Astrocyte (in vitro differentiated cells and primary cell): ENCODE measurements around the gene PSRC1.

ENCODE experiments used
- CTCF ChIP-seq: IDR thresholded peaks from 2 replicates; pipeline ENCODE4 v1.5.1; 2011; ENCODE audit warnings: low read depth, mild to moderate bottlenecking, inconsistent platforms, low read length, moderate library complexity; ENCODE audit not compliant: insufficient read depth
- EZH2 ChIP-seq: IDR thresholded peaks from 2 replicates; pipeline ENCODE4 v1.6.1; 2012; ENCODE audit warnings: mild to moderate bottlenecking, low read length, inconsistent platforms; ENCODE audit not compliant: insufficient read depth

DNA sequence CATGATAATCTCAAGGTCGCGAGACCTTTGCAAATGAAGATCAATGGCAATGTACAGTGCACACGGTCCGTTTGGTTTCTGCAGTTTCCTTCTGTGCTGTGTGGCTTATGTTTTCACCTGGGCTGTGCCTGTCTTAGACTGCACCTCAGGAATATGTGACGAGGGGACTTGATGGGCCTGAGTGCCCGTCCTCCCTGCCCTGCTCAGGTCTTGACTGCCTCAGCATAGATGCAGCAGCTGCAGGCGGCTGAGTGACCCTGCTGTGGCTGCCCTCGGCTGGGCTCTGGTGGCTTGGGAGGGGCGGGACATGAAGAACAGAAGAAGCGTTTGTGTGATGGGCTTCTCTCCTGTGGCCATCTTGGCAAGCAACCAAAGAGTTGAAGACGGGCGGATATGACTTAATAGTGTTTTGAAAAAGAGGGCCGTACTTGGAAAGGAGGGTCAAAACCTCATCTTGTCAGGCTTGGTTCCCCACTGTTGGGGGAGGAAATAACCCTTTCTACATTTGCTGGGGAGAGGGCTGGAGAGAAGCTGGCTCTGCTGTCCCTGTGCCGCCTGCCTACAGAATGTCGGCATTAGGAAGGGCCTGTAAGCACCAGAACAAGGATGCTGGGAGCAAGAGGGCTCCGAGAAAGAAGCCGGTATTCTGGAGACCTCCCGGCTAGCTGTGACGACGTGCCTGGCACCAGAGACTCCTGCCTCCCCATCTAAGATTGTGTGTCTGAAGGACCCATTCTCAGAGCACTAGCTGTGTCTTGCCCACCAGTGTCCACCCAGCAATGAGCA, 16.8 kb upstream of the PSRC1 start:
- TF ChIP-seq CTCF (no peak), EZH2 (no peak)
